NT2/D1 (cell line): ENCODE results near the gene BPTF.

ENCODE experiments used
- SUZ12 ChIP-seq: IDR thresholded peaks from 2 replicates; pipeline ENCODE4 v1.6.1; 2011; ENCODE audit not compliant: insufficient read length, insufficient read depth; ENCODE audit errors: extremely low read depth
- YY1 ChIP-seq: IDR thresholded peaks from 2 replicates; pipeline ENCODE4 v1.6.1; 2011; ENCODE audit not compliant: insufficient read length, insufficient read depth
- ZNF274 ChIP-seq: IDR thresholded peaks from 2 replicates; pipeline ENCODE4 v1.6.1; 2011; ENCODE audit warnings: mild to moderate bottlenecking, low read depth, low read length

GRCh38 chr17:67970783-67971182, 145.5 kb downstream of the BPTF start:
- TF ChIP-seq ZNF274: no peak
- TF ChIP-seq YY1: no peak
- no peak for TF ChIP-seq SUZ12
